Left lung (tissue), 10 donors: Measurements from ENCODE around the gene FOLR1. TPM values are rescaled to one million over a fixed set of nuclear protein-coding genes. Genes with fewer than 3 reads are reported as not detected.
"Not testable (repeated sequence)": the region's sequence is repeated elsewhere in the genome, so short reads cannot be mapped to it uniquely, and the experiment has no call there.

Experiments used
- ATAC-seq: fragments of 200-7000 bp; cut with Tn5 transposase; one replicate; pipeline ENCODE4 v1.9.1; 2020; ENCODE audit warnings: moderate library complexity
- DNase-seq, 4 donors: peaks; one replicate each; pipeline ENCODE4 v3.0.0-alpha.2; 2013 to 2020
- H3K27ac ChIP-seq, 2 donors: fragments of 200-600 bp; sonication (generic) in 1 of 2; one replicate each; pipeline versions ENCODE4 v1.5.0 to v1.8.0; 2020 to 2021
- H3K27me3 ChIP-seq, 2 donors: fragments of 200-600 bp; sonication (generic) in 1 of 2; one replicate each; pipeline versions ENCODE4 v1.5.0 to v1.8.0; 2020 to 2021
- H3K36me3 ChIP-seq, 2 donors: fragments of 200-600 bp; sonication (generic) in 1 of 2; one replicate each; pipeline versions ENCODE4 v1.5.0 to v1.8.0; 2020 to 2021
- H3K4me1 ChIP-seq, 2 donors: fragments of 200-600 bp; one replicate each; pipeline ENCODE4 v1.8.0; 2021
- H3K4me3 ChIP-seq, 2 donors: fragments of 200-600 bp; sonication (generic) in 1 of 2; one replicate each; pipeline versions ENCODE4 v1.5.0 to v1.8.0; 2020 to 2021; ENCODE audit warnings: mild to moderate bottlenecking in 1 of 2
- H3K9me3 ChIP-seq, 2 donors: fragments of 200-600 bp; sonication (generic) in 1 of 2; one replicate each; pipeline versions ENCODE4 v1.5.0 to v1.8.0; 2020 to 2021
- intact Hi-C, 2 donors: fragments of 100-400 bp; cut with DNase I; formaldehyde crosslinking; loops; one replicate each; pipeline versions ENCODE4 v1.11.2 to v1.14.2; 2022
- polyA plus RNA-seq, 6 donors: library from polyadenylated mRNA; unstranded; fragments of 120-200 nt; gene quantifications; one replicate each; pipeline ENCODE4 v1.2.1, GENCODE V29; 2013; ENCODE audit not compliant: insufficient read length in 6 of 6
- total RNA-seq, 2 donors: library from RNA; stranded (reverse); fragmentation: NEBNext Ultra II Directional; extraction: Animal tissue kit (Norgen Biotek cat#: 25700); gene quantifications; one replicate each; pipeline ENCODE4 v1.2.1, GENCODE V29; 2021
- TF ChIP-seq, protein P1 (sequence below), 2 donors: fragments of 200-600 bp; sonication (generic) in 1 of 2; IDR thresholded peaks; one replicate each; pipeline versions ENCODE4 v1.5.0 to v1.8.0; 2021; ENCODE audit warnings: antibody characterized with exemption in 2 of 2
- donor health status: DM: no; HTN: yes; CAD: no.
- donor health status: DM: no; HTN: no; CAD: no.

The FOLR1 gene
- total and polyA plus RNA-seq, 8 donors = 53.5 to 409 (median 72.0) TPM

DNA sequence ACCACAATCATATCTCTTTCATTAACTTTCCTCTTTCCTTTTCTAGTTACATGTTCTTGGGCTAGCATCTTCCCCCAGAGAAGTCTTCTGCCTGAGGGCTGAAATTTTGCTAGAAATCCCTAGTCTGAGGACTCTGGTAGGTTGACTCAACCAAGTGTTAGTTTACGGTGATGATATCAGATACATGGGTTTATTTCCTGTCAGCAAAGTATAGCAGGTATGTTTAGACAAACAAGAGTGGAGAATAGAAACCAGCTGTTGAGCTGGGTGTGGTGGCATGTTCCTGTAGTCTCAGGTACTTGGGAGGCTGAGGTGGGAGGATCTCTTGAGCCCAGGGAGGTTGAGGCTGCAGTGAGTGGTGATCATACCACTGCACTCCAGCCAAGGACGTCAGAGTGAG lies 11.2 kb downstream of the FOLR1 start:
- H3K36me3 ChIP-seq = no peaks in the 10 kb centered on the region
- no peak overlapping the region for H3K27ac ChIP-seq
- no peak overlapping the region for H3K4me3 ChIP-seq
- intact Hi-C loops = no loop called here
- DNase-seq (no peak), ATAC-seq (no peak)
- TF ChIP-seq, protein P1, sequence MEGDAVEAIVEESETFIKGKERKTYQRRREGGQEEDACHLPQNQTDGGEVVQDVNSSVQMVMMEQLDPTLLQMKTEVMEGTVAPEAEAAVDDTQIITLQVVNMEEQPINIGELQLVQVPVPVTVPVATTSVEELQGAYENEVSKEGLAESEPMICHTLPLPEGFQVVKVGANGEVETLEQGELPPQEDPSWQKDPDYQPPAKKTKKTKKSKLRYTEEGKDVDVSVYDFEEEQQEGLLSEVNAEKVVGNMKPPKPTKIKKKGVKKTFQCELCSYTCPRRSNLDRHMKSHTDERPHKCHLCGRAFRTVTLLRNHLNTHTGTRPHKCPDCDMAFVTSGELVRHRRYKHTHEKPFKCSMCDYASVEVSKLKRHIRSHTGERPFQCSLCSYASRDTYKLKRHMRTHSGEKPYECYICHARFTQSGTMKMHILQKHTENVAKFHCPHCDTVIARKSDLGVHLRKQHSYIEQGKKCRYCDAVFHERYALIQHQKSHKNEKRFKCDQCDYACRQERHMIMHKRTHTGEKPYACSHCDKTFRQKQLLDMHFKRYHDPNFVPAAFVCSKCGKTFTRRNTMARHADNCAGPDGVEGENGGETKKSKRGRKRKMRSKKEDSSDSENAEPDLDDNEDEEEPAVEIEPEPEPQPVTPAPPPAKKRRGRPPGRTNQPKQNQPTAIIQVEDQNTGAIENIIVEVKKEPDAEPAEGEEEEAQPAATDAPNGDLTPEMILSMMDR (IDR thresholded peaks at IDR 0.05) = no peak
- peaks cover 0 to 8% of the 10 kb centered on the region in 2 donors for H3K4me1 ChIP-seq
- H3K27me3 ChIP-seq = no peaks in the 10 kb centered on the region
- no peaks in the 10 kb centered on the region for H3K9me3 ChIP-seq

- intact Hi-C loops = no loop called here
- H3K4me3 ChIP-seq = no peak overlapping the region
- DNase-seq (no peak), ATAC-seq (no peak)
- no peaks in the 10 kb centered on the region for H3K36me3 ChIP-seq
- peaks cover 0 to 13% of the 10 kb centered on the region in 2 donors for H3K4me1 ChIP-seq
- H3K9me3 ChIP-seq = peaks cover 0 to under 1% of the 10 kb centered on the region in 2 donors
- no peak overlapping the region for H3K27ac ChIP-seq
- TF ChIP-seq, protein P1 (IDR thresholded peaks at IDR 0.05) = no peak
- H3K27me3 ChIP-seq = no peaks in the 10 kb centered on the region
Observed at GRCh38 chr11:72204886-72205285, 12.9 kb downstream of the FOLR1 start.

DNA sequence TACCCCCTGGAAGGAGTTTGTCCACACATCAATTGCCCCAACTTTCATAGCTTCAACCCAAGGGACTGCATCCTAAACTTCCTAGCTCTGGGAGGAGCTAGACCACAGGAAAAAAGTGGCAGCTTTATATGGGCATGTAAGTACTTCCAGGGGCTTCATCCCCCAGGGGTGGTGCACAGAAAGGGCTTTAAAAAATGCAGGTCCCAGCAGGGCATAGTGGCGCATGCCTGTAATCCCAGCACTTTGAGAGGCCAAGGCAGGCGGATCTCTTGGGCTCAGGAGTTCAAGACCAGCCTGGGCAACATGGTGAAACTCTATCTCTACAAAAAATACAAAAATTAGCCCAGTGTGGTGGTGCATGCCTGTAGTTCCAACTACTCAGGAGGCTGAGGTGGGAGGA lies 14.9 kb downstream of the FOLR1 start:
- H3K9me3 ChIP-seq, H3K27ac ChIP-seq, ATAC-seq, H3K4me3 ChIP-seq, intact Hi-C loops, H3K36me3 ChIP-seq, H3K27me3 ChIP-seq, DNase-seq: not testable (repeated sequence)
- H3K4me1 ChIP-seq = peaks cover 0 to 13% of the 10 kb centered on the region in 2 donors

DNA sequence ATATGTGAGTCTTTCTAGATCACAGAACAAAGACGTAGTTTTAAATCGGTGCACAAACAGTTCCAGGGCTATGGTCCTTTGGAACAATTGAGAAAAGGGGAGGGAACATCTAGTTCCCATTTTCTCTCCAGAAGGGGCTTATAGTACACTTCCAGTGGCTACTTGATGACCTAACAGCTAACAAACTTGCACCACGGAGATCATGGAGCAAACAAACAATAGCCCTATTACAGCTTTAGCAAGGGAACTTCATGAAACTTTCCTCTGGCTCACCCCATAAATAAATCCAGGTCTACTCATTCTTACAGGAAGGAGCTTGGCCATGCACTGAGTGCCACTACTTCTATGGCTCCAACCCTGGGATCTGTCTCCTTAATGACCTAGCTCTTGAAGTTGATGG lies 16.3 kb downstream of the FOLR1 start:
- no peak overlapping the region for H3K27ac ChIP-seq
- intact Hi-C loops = no loop called here
- no peaks in the 10 kb centered on the region for H3K27me3 ChIP-seq
- TF ChIP-seq, protein P1 (IDR thresholded peaks at IDR 0.05) = no peak
- peaks cover 0 to 3% of the 10 kb centered on the region in 2 donors for H3K9me3 ChIP-seq
- ATAC-seq (peak; percentile 55), DNase-seq (no peak)
- H3K36me3 ChIP-seq = no peaks in the 10 kb centered on the region
- H3K4me1 ChIP-seq = peaks cover 0 to 13% of the 10 kb centered on the region in 2 donors
- H3K4me3 ChIP-seq = no peak overlapping the region

DNA sequence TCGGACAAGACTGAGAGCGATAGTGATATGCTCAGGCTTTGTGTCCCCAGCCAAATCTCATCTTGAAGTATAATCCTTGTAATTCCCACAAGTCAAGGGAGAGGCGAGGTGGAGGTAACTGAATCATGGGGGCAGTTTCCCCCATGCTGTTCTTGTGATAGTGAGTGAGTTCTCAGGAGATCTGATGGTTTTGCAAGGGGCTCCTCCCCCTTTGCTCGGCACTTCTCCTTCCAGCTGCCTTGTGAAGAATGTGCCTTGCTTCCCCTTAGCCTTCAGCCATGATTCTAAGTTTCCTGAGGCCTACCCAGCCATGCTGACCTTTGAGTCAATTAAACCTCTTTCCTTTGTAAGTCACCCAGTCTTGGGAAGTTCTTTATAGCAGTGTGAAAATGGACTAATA lies 17.2 kb downstream of the FOLR1 start:
- TF ChIP-seq, protein P1 (IDR thresholded peaks at IDR 0.05) = no peak
- Histone ChIP-seq H3K27me3 (no peaks in the 10 kb centered on the region), H3K27ac (no peak overlapping the region), H3K4me1 (peaks cover 0 to 13% of the 10 kb centered on the region in 2 donors), H3K9me3 (peaks cover 0 to 3% of the 10 kb centered on the region in 2 donors), H3K4me3 (no peak overlapping the region), H3K36me3 (no peaks in the 10 kb centered on the region)
- ATAC-seq (peak; percentile 23), DNase-seq (no peak)
- intact Hi-C loops = no loop called here

DNA sequence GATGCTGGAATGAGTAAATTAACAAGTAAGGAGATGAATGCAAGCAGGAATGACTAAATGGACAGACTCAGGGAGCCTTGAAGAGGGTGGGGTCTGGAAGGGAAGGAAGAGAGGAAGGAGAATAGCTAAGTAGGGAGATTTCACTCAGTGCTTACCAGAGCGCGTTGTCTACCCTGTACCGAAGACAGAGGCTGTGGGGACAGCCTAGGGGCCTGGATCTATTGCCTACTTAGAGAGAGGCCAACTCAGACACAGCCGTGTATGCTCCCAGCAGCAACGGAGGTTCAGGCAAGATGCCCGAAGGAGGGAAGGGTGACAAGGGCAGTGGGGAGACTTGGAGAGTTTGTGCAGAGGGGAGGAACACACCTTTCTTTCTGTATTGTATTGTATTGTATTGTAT lies 24.7 kb downstream of the FOLR1 start, which contains the start of gene FOLR2:
Gene FOLR2, plus strand, starts transcription at position 157 of the 400 bp plus-strand sequence. CDS start 1,791 bp downstream, outside the sequence.
- TF ChIP-seq, protein P1 (IDR thresholded peaks at IDR 0.05) = no peak
- Histone ChIP-seq H3K4me3 (peak within 1 kb of the TSS in 1 of 2 donors; percentile 5), H3K4me1 (peaks cover 0 to 21% of the 10 kb centered on the region in 2 donors), H3K27ac (peak within 1 kb of the TSS in 1 of 2 donors; percentile 16), H3K9me3 (no peaks in the 10 kb centered on the region), H3K27me3 (no peaks in the 10 kb centered on the region), H3K36me3 (no peaks in the 10 kb centered on the region)
- ATAC-seq = no peak
- intact Hi-C loops = no loop called here
- no peak for DNase-seq
